Endodermal cell (in vitro differentiated cells): ENCODE results near the gene ABHD5. TPM values are rescaled to one million over a fixed set of nuclear protein-coding genes. Genes with fewer than 3 reads are reported as not detected.

Experiments
- DNase-seq: peaks from one replicate; pipeline ENCODE4 v3.0.0-alpha.2; 2017
- H3K27ac ChIP-seq: 2 replicates; pipeline ENCODE4 v1.5.1; 2013; ENCODE audit warnings: mild to moderate bottlenecking, low read depth, low read length, moderate library complexity
- H3K27me3 ChIP-seq: 2 replicates; pipeline ENCODE4 v1.6.1; 2013; ENCODE audit warnings: mild to moderate bottlenecking, low read length, moderate library complexity; ENCODE audit not compliant: insufficient read depth, control insufficient read depth, poor library complexity, severe bottlenecking
- H3K36me3 ChIP-seq: 2 replicates; pipeline ENCODE4 v1.7.0; 2013; ENCODE audit warnings: mild to moderate bottlenecking, low read length, moderate library complexity; ENCODE audit not compliant: control insufficient read depth, insufficient read depth
- H3K4me1 ChIP-seq: one replicate; pipeline ENCODE4 v1.7.0; 2013; ENCODE audit warnings: low read length; ENCODE audit not compliant: control insufficient read depth, insufficient read depth
- H3K4me3 ChIP-seq: 2 replicates; pipeline ENCODE4 v1.5.1; 2013; ENCODE audit warnings: mild to moderate bottlenecking, low read length, moderate library complexity
- H3K9ac ChIP-seq: 2 replicates; pipeline ENCODE4 v1.6.1; 2013; ENCODE audit warnings: mild to moderate bottlenecking, low read length, moderate library complexity; ENCODE audit not compliant: poor library complexity, severe bottlenecking; ENCODE audit errors: extremely low read depth
- H3K9me3 ChIP-seq: 2 replicates; pipeline ENCODE4 v1.6.1; 2013; ENCODE audit warnings: mild to moderate bottlenecking, low read length, moderate library complexity; ENCODE audit not compliant: control insufficient read depth
- H3K27ac Mint-ChIP-seq: 2 replicates; pipeline ENCODE4 v1.8.0; 2020; ENCODE audit warnings: mixed read lengths
- H3K27me3 Mint-ChIP-seq: 2 replicates; pipeline ENCODE4 v1.8.0; 2021; ENCODE audit warnings: mild to moderate bottlenecking, mixed read lengths; ENCODE audit not compliant: insufficient read depth
- H3K36me3 Mint-ChIP-seq: 2 replicates; pipeline ENCODE4 v1.8.0; 2020; ENCODE audit warnings: low read depth, mixed read lengths
- H3K4me1 Mint-ChIP-seq: 2 replicates; pipeline ENCODE4 v1.8.0; 2020; ENCODE audit warnings: mixed read lengths
- H3K4me3 Mint-ChIP-seq: 2 replicates; pipeline ENCODE4 v1.8.0; 2020; ENCODE audit warnings: mild to moderate bottlenecking, moderate library complexity, mixed read lengths
- H3K9me3 Mint-ChIP-seq: 2 replicates; pipeline ENCODE4 v1.8.0; 2020; ENCODE audit warnings: mild to moderate bottlenecking, mixed read lengths
- WGBS, 2 experiments: methylation state at CpG; one replicate each; pipeline versions ENCODE4 v1.1.5 to v1.1.7; 2013; ENCODE audit warnings: missing lambda C conversion rate in 2 of 2, mixed read lengths in 1 of 2; ENCODE audit not compliant: insufficient coverage in 1 of 2, insufficient read length in 1 of 2; 5-methylcytosine and 5-hydroxymethylcytosine counted together
- total RNA-seq, 2 donors: library from RNA; stranded (reverse); fragmentation: NEBNext Ultra II Directional in 1 of 2; extraction: Animal tissue kit (Norgen Biotek cat#: 25700) in 1 of 2; gene quantifications; 2 replicates in 1 of 2; 3 replicates in 1 of 2; pipeline ENCODE4 v1.2.1, GENCODE V29; 2021
- TF ChIP-seq, protein P1 (sequence below): fragments of 200-600 bp; sonication (generic); conservative IDR thresholded peaks from 2 replicates; pipeline ENCODE4 v1.5.0; 2021; ENCODE audit warnings: antibody characterized with exemption, mild to moderate bottlenecking

Gene ABHD5
- total RNA-seq, 2 donors from 2014 or later, result 20.5 to 24.1 TPM

DNA sequence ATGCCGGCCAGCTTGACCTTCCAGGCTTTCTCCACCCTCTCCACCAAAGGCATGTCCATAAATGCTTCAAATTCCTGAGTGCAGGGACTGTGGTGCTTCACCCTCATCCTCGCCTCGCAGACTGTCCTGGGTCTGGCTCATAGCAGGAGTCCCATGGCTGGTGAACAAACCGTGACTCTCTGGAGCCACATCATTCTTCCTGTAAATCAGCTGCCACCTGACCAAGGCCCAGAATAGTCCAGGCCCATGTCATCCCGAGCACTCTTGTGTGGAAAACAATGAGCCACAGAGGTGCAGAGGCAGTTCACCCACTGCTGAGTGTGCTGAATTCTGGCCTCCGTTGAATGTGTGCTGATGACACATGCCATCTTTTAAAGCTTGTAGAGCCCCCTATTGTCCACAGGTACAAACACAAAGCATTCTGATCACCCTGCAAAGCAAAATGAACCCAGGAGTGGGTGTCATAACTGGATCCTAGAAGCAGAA, 68.6 kb downstream of the ABHD5 start:
- H3K9me3 ChIP-seq, result no peaks in the 10 kb centered on the region
- H3K4me3 Mint-ChIP-seq, result no peak overlapping the region
- WGBS, 2 experiments, result 69 to 84% methylated on average over 6 of the region's 6 CpGs
- H3K4me3 ChIP-seq, result no peak overlapping the region
- no peak overlapping the region for H3K27ac ChIP-seq
- no peaks in the 10 kb centered on the region for H3K9me3 Mint-ChIP-seq
- peak overlapping the region; percentile 35 for H3K27ac Mint-ChIP-seq
- TF ChIP-seq, protein P1, sequence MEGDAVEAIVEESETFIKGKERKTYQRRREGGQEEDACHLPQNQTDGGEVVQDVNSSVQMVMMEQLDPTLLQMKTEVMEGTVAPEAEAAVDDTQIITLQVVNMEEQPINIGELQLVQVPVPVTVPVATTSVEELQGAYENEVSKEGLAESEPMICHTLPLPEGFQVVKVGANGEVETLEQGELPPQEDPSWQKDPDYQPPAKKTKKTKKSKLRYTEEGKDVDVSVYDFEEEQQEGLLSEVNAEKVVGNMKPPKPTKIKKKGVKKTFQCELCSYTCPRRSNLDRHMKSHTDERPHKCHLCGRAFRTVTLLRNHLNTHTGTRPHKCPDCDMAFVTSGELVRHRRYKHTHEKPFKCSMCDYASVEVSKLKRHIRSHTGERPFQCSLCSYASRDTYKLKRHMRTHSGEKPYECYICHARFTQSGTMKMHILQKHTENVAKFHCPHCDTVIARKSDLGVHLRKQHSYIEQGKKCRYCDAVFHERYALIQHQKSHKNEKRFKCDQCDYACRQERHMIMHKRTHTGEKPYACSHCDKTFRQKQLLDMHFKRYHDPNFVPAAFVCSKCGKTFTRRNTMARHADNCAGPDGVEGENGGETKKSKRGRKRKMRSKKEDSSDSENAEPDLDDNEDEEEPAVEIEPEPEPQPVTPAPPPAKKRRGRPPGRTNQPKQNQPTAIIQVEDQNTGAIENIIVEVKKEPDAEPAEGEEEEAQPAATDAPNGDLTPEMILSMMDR, result peak; percentile 32
- no peaks in the 10 kb centered on the region for H3K36me3 ChIP-seq
- no peaks in the 10 kb centered on the region for H3K27me3 ChIP-seq
- peaks cover 8% of the 10 kb centered on the region for H3K4me1 ChIP-seq
- H3K4me1 Mint-ChIP-seq, result peaks cover 38% of the 10 kb centered on the region
- H3K36me3 Mint-ChIP-seq, result no peaks in the 10 kb centered on the region
- peaks cover 2% of the 10 kb centered on the region for H3K27me3 Mint-ChIP-seq
- no peak overlapping the region for H3K9ac ChIP-seq
- DNase-seq, result peak; percentile 74

DNA sequence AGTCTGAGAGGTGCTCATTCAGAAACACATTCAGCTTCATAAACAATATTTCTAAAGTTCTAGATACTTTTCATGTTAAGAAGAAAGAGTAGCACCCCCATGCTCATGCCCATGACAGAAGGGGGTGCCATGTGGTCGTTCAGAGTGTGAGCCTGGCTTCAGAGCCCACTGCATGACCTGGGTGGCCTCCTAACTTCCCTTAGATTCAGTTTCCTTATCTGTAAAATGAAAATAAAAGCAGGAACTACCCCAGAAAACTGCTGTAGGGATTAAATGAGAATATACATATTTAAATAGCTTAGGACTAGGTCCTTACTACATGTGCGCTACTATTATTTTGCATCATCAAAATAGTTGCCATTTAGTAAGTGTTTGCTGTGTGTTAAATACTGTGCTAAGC, 69.2 kb downstream of the ABHD5 start:
- peaks cover 42% of the 10 kb centered on the region for H3K4me1 Mint-ChIP-seq
- 99 to 100% methylated on average over 1 to 2 of the region's 2 CpGs for WGBS, 2 experiments
- DNase-seq, result no peak
- H3K9me3 Mint-ChIP-seq, result no peaks in the 10 kb centered on the region
- no peaks in the 10 kb centered on the region for H3K36me3 Mint-ChIP-seq
- no peak overlapping the region for H3K4me3 Mint-ChIP-seq
- Histone ChIP-seq H3K4me3 (no peak overlapping the region), H3K9me3 (no peaks in the 10 kb centered on the region), H3K36me3 (no peaks in the 10 kb centered on the region), H3K4me1 (peaks cover 8% of the 10 kb centered on the region), H3K27me3 (no peaks in the 10 kb centered on the region), H3K27ac (no peak overlapping the region), H3K9ac (no peak overlapping the region)
- peaks cover 2% of the 10 kb centered on the region for H3K27me3 Mint-ChIP-seq
- no peak overlapping the region for H3K27ac Mint-ChIP-seq
- TF ChIP-seq, protein P1, result no peak

DNA sequence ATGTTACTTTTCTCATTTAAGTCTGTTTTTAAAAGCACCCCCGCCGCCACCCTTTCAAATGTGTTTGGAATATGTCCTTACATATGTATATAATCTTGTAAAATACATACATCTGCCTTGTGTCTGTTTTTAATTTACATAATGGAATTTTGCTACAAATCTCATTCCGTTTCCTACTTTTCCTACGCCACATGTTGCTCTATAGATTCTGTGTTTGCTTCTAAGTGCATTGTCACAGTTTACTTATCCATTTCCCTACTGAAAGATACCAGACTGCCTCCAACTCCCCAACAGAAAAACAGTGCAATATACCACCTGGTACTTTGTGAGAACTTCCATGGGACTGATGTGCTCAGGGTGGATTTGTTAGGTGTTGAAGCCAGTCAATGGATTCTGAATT, 70.2 kb downstream of the ABHD5 start:
- Mint-ChIP-seq H3K9me3 (no peaks in the 10 kb centered on the region), H3K27ac (no peak overlapping the region), H3K27me3 (peaks cover 2% of the 10 kb centered on the region), H3K4me1 (peaks cover 34% of the 10 kb centered on the region), H3K4me3 (no peak overlapping the region), H3K36me3 (no peaks in the 10 kb centered on the region)
- Histone ChIP-seq H3K9ac (no peak overlapping the region), H3K36me3 (no peaks in the 10 kb centered on the region), H3K27me3 (no peaks in the 10 kb centered on the region), H3K4me3 (no peak overlapping the region), H3K4me1 (peaks cover 8% of the 10 kb centered on the region), H3K27ac (no peak overlapping the region), H3K9me3 (no peaks in the 10 kb centered on the region)
- TF ChIP-seq, protein P1, result no peak
- WGBS, 2 experiments, result 90 to 94% methylated on average over 2 of the region's 4 CpGs
- DNase-seq, result no peak
